DMS 273 treated with DMSO at 0.1 percent for 48 hours (cell line): ENCODE results near the gene PTGIS.
"Not testable (repeated sequence)": the region's sequence is repeated elsewhere in the genome, so short reads cannot be mapped to it uniquely, and the experiment has no call there.

Experiments
- DNase-seq: peaks from one replicate; lab custom pipeline; 2025; lab: John Stamatoyannopoulos, UW

Gene PTGIS

DNA sequence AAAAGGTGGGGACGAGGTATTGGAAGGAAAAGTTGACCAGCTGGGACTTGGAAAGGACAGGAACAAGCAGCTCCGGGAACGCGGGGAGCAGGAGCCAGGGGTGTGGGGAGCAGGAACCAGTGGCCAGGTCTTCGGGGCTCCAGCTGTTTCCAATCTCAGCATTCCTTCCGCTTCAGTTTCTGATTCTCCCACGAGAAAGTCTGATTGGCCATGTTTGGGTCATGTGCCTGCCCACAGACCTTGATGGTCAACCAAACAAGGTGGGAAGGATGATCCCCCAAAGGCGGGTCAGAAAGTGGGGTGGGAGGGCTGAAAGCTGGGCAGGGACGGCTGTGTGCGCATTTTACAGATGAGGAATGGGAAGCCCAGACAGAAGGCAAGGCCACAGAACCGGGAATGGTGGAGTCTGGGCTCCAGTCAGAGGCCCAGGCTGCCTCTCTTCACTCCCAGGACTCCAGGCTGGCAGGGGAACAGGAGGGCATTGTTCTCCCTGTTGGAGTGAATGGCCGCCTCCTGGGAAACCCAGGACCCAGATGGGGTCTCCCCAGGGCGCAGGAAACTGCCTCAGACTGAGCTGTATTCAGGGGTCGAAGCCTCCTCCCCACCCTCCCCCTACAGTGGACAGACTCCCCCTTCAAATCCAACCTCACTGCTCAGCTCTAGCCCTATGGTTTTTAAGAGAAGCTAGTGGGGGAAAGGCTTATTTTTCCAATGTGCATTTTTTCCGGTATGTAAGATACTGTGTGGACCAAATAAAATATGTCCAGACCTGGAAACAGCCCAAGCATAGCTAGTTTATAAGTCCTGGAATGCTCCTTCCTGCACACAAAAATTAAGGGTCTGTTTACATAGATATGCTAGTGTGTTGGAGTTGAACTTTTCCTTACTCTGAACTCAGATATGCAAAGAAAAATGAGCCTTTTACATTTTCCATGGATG lies 12.2 kb upstream of the PTGIS start:
- no peak for DNase-seq

DNA sequence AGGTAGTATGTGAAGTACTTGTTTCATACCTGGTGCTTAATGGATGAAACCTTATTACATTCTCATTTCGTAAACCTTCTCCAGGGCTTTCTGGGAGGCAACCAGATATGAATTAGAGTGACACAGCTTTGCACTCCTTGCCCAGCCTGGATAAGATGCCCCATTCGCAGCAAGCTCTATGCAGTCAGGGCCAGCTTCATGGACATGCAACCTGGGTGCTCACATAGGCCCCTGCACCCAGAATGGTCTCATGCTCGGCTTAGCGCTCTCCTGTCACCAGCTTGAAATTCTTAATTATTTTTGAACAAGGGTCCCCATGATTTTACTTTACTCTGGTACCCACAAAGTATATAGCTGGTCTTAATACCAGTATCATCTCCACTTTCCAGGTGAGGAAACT lies 11.3 kb upstream of the PTGIS start:
- DNase-seq, result no peak

DNA sequence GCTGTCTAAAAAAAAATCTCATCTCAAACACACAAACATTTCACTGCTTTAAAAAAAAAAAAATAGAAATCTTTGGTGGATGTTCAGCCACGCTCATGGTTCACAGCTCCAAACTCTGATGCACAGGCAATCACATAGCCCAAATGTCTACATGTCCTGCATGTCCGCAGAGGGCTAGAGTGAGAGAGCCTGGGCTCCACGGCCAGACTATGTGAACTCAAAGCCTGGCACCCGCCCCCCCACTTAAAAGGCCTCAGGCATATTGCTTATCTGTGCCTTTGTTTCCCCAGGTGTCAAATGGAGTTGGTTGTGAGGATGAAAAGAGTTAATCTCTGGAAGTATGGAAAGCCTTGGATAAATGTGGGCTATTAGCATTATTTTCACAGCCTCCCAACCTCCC lies 10.5 kb upstream of the PTGIS start:
- DNase-seq, result no peak

GRCh38 chr20:49575551-49576060 lies 7.7 kb upstream of the PTGIS start:
- DNase-seq, result peak; percentile 86

GRCh38 chr20:49573900-49574416 lies 6.0 kb upstream of the PTGIS start:
- DNase-seq, result no peak

GRCh38 chr20:49572857-49573256 lies 4.9 kb upstream of the PTGIS start:
- DNase-seq, result no peak

DNA sequence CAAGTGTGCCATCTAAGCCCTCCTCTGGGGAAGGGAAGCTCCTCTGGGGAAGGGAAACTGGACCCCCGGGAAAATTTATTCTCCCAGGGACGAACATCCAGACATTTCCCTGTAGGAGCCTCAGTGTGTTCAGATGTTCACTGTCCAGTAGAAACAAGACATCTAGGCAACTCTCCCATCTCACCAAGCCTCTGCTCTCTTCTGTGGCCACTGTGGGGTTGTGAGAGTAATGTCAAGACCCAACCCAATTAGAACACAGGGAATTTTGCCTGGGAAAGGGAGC lies 3.6 kb upstream of the PTGIS start:
- DNase-seq, result no peak

DNA sequence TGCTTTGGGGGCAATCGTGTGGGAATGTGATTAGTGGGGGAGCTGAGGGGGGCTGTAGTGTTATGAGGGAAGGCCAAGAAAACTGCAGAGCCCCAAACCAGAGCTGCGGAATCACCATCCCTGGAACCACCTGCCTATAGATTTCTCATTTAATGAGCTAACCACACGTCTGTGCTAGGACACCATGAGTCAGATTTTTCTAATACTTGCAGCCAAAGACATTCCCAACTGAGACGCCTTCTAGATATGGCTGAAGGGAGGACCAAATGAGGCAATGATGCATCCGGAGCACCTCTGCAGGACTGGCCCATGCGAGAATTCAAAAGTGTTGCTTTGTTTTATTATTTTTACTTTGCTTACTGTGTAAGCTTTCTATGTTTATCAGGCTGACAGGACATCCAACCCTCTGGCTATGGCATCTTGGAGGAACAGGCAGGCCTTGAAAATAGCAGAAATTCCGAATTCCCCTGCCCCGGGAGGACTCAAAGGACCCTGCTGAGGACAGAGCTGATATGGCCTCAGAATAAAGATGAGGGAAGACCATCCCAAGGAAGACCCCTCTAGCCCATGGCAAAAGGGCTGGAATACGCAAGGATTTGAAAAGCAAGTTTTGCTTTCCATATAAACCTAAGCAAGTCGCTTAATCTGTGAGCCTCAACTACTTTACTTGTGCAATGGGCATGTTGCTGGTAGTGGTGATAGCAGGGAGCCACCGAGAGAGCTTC lies 3.1 kb upstream of the PTGIS start:
- no peak for DNase-seq

DNA sequence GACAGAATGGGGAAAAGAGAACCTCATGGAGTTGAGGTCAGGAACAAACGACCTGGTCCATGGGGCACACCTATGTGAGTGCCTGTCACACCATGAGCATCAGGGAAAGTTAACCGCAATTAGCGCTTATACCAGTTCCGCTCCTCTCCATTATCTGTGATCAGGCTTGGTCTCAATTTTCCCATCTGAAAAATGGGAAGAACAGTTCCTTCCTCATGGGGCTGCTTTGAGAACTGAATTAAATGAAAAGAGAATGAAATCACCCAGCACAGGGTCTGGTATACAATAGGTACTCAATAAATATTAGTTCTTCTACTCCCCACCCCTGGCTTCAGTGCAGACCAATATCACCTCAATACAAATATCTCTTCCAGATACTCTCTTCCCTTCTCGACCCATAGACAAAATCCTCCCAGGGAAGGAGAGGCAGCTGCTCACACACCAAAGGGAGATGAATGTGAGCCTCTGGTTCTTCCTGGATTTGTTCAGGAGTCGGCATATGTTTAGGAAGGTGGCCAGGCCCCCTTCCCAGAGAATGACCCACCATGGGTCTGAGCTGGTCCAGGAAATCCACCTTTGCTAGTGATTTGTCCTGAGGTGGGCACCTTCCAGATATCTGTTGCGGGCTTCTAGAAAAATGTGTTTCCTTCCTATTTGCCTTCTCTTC lies 2.4 kb upstream of the PTGIS start:
- no peak for DNase-seq

DNA sequence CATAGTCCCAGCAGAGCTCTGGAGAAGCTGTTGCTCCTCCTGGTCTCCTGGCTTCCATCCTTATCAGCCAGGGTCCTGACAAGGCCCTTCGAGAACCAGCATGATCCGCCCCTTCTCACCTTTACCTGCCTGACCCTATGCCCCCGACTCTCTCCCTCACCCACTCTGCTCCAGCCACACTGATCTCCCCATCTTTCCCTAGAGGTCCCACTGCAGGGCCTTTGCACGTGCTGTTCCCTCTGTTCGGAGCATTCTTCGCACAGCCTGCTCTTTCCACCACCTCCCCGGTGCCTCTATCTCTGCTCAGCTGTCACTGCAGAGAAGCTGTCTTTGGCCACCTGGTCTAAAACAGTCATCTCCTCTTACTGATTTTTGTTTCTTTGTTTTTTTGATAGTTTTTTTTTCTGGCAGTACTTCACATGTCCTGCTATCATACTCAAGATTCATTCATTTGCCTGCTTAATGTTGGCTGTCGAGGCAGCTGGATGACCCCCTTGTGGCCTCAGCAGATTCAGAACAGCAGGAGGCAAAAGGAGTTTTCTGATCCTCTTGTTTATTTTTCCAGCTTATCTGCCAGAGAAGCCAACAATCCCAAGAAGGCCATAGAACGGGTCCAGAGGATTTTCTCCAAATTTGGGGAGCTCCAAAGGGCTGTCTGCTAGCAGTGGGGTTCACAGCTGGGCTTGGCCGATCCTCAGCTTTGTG lies 1.6 kb upstream of the PTGIS start:
- no peak for DNase-seq

DNA sequence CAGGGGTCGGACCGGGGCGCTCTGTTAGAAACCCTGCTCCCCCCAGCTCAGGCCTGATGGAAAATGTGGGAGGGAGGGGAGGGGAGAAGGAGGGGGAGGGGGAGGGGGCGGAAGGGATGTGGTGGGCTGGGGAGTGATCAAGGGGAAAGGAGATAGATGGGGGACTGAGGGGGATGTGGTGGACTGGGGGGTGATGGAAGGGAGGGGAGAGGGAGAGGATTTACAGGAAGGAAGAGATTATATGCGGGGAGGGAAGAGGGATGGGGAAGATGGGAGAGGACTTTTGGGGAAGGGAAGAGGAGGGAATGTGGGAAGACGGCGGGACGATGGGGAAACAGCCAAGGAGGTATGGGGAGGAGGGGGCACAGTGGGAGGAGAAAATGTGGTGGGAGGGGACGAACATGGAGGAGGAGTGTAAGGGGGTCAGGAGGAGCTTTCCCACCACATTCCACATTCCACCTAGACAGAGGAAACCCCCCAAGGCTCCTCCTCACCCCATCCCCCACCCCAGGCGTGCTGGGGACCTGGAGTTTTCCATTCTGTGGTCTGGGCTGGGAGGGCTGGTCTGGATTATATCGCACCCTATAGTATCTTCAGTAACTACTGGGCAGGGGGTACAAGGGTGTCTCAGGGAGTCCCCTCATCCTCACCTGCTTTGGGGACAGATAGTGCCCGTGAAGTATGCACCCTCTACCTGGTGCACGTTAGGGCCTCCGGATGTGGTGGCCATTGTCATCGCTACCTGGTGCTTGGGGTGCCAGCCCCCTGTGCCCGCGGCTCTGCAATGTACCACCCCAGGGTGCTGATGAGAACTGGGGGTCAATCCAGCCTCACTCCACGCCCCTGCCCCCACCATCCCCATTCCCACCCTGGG lies 578 bp upstream of the PTGIS start:
- no peak for DNase-seq

- no peak for DNase-seq
Observed at GRCh38 chr20:49566401-49567364, 1.3 kb downstream of the PTGIS start.

DNA sequence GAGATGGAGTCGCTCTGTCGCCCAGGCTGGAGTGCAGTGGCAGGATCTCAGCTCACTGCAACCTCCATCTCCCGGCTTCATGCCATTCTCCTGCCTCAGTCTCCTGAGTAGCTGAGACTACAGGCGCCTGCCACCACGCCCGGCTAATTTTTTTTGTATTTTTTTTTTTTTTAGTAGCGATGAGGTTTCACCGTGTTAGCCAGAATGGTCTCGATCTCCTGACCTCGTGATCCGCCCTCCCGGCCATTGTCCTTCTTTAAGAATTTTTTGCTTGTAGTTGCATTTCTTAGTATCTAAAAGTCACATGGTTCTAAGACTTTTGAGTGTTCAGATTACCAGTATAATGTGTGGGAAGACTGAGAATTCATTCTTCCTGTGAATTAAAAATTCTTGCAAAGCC lies 2.9 kb downstream of the PTGIS start:
- DNase-seq, result not testable (repeated sequence)

DNA sequence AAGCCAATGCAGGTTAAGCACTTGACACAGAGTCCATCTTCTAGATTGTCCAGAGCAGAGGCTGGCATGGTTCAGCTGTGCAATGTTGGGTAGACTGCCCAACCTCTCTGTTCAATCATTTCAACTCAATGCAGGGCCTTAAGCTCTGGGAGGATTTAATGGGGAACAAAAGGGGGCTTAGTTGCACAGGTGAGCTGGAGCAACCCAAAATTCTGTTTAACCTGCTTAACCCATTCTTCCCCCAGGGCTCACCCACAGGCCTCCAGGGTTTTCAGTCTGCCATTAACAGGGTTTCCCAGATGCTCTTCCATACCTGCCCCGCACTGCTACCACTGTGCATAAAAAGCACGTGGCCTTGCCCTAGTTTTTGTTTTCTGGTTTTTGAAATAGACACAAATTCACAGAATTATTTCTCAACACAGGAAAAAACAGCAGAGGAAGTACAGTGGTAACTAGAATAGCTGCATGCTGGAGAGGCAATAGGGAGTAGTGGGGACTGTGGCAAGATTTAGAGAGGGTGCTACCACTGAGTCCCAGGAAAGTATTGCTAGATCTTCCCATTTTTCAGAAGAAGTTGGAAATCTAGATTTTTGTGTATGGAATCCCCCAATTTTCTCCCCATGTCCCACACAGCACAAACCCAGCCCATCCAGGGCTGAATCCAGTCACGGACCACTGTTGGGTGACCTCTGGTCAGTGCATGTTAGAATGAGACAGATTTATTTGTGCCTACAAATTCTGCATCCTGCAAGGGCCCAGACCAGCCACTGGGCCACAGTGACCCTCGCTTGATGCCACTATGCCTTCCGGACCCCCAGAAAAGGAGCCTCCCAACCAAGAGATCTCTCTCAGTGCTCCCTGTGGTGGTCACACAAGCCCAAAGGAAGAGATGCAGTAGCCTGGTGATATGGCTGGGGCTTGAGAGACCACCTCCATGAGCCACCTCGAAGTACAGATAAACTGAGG lies 4.6 kb downstream of the PTGIS start:
- no peak for DNase-seq

GRCh38 chr20:49562311-49563014 lies 5.5 kb downstream of the PTGIS start:
- DNase-seq, result no peak

DNA sequence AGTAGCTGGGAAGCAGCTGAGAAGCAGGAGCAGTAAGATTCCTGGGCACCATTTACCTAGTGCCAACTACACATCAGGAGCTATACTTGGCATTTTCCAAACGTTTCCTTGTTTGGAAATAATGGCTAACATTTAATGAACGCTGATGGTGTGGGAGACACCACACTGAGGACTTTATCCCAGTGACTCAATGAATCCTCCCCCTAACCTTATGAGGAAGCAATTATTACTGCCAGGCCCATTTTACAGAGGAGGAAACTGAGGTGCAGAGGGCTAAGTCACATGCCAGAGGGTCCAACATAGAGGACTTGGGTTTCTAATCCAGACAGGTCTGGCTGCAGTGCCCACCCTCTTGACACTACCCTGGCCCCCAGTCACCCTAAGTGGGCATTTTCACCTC lies 6.1 kb downstream of the PTGIS start:
- DNase-seq, result no peak

- no peak for DNase-seq
Observed at GRCh38 chr20:49561256-49561655, 6.7 kb downstream of the PTGIS start.

DNA sequence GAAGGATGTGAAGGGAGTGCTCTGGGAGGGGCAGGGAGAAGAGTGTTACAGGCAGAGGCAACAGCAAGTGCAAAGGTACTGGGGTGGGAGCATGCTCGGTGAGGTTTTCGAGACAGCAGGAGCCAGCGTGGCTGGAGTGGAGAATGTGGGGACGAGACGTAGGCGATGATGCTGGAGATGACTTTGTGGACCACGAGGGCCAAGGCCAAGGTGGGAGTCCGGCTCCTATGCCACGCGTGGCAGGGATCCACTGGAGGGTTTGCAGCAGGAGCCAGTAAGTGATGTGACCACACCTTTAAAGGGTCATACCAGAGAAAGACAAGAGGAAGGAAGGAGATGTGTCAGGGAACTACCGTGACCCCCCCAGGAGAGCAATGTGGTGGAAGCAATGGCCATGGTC lies 7.3 kb downstream of the PTGIS start:
- no peak for DNase-seq
